ENCODE data around the gene NKX1-1. TPM values are rescaled to one million over a fixed set of nuclear protein-coding genes. Genes with fewer than 3 reads are reported as not detected.
"Not testable (repeated sequence)": the region's sequence is repeated elsewhere in the genome, so short reads cannot be mapped to it uniquely, and the experiment has no call there.

NKX1-1 gene
- total and polyA plus RNA-seq, 8 donors: not detected

GRCh38 chr4:1398681-1399507, 7.3 kb downstream of the NKX1-1 start:
- TF ChIP-seq CTCF (IDR thresholded peaks at IDR 0.05): no peak
- intact Hi-C loops (cut with DNase I): no loop called here

GRCh38 chr4:1396806-1397455, 9.3 kb downstream of the NKX1-1 start:
- Histone ChIP-seq H3K27ac (no peak overlapping the region), H3K4me3 (no peak overlapping the region), H3K9me3 (peaks cover 0 to 31% of the 10 kb centered on the region in 2 donors), H3K36me3 (peaks cover 0 to 26% of the 10 kb centered on the region in 2 donors), H3K4me1 (no peaks in the 10 kb centered on the region), H3K27me3 (peaks cover 8 to 27% of the 10 kb centered on the region in 2 donors)
- DNase-seq (peak in 2 of 4 donors; percentile 19 to 40), ATAC-seq (no peak)
- intact Hi-C loops (cut with DNase I): no loop called here
- TF ChIP-seq CTCF (IDR thresholded peaks at IDR 0.05): no peak

More at GRCh38 chr4:1398681-1399507, 7.3 kb downstream of the NKX1-1 start:
- H3K27ac ChIP-seq: no peak overlapping the region
- H3K4me1 ChIP-seq: peaks cover 0 to 9% of the 10 kb centered on the region in 2 donors
- peaks cover 0 to 6% of the 10 kb centered on the region in 2 donors for H3K36me3 ChIP-seq
- DNase-seq (peak in 2 of 4 donors; percentile 22 to 43), ATAC-seq (no peak)
- peaks cover 27 to 47% of the 10 kb centered on the region in 2 donors for H3K27me3 ChIP-seq
- H3K9me3 ChIP-seq: peaks cover 0 to 21% of the 10 kb centered on the region in 2 donors
- no peak overlapping the region for H3K4me3 ChIP-seq

- DNase-seq (peak in 1 of 4 donors; percentile 37), ATAC-seq (no peak)
- H3K4me1 ChIP-seq: no peaks in the 10 kb centered on the region
- peaks cover under 1 to 19% of the 10 kb centered on the region in 2 donors for H3K27me3 ChIP-seq
- TF ChIP-seq CTCF (IDR thresholded peaks at IDR 0.05): no peak
- H3K27ac ChIP-seq: no peak overlapping the region
- peaks cover 0 to 33% of the 10 kb centered on the region in 2 donors for H3K36me3 ChIP-seq
- H3K9me3 ChIP-seq: peaks cover 0 to 32% of the 10 kb centered on the region in 2 donors
- H3K4me3 ChIP-seq: no peak overlapping the region
- intact Hi-C loops (cut with DNase I): no loop called here
Observed at GRCh38 chr4:1395941-1396805, 10.1 kb downstream of the NKX1-1 start.

GRCh38 chr4:1395389-1395820, 10.8 kb downstream of the NKX1-1 start:
- Histone ChIP-seq H3K27me3 (peaks cover 0 to 12% of the 10 kb centered on the region in 2 donors), H3K36me3 (peaks cover 0 to 33% of the 10 kb centered on the region in 2 donors), H3K9me3 (peaks cover 0 to 35% of the 10 kb centered on the region in 2 donors)
- H3K4me3 ChIP-seq; intact Hi-C loops (cut with DNase I); H3K4me1 ChIP-seq; H3K27ac ChIP-seq; ATAC-seq: not testable (repeated sequence)
- DNase-seq: peak in 1 of 4 donors; percentile 27

GRCh38 chr4:1394554-1395388, 11.5 kb downstream of the NKX1-1 start:
- Histone ChIP-seq H3K9me3 (peaks cover 0 to 38% of the 10 kb centered on the region in 2 donors), H3K36me3 (peaks cover 0 to 33% of the 10 kb centered on the region in 2 donors)
- H3K27ac ChIP-seq; intact Hi-C loops (cut with DNase I); H3K4me3 ChIP-seq; H3K4me1 ChIP-seq; DNase-seq; H3K27me3 ChIP-seq; ATAC-seq: not testable (repeated sequence)
